Heart right ventricle (tissue), 16 donors: ENCODE data around the gene ZFAND6. TPM values are rescaled to one million over a fixed set of nuclear protein-coding genes. Genes with fewer than 3 reads are reported as not detected.

Experiments
- ATAC-seq, 8 donors: fragments of 200-7000 bp; cut with Tn5 transposase; one replicate each; pipeline ENCODE4 v1.9.1; 2020; ENCODE audit warnings: mild to moderate bottlenecking in 8 of 8, moderate library complexity in 8 of 8, moderate number of reproducible peaks in 1 of 8
- DNase-seq, 2 donors: peaks; one replicate each; pipeline ENCODE4 v3.0.0-alpha.2; 2020
- H3K27ac ChIP-seq, 10 donors: fragments of 200-600 bp; sonication (generic) in 2 of 10; one replicate each; pipeline versions ENCODE4 v1.5.0 to v1.8.0; 2020 to 2022; ENCODE audit warnings: mild to moderate bottlenecking in 3 of 10
- H3K27me3 ChIP-seq, 7 donors: fragments of 200-600 bp; one replicate each; pipeline ENCODE4 v1.8.0; 2021 to 2022; ENCODE audit warnings: mild to moderate bottlenecking in 2 of 7
- H3K36me3 ChIP-seq, 9 donors: fragments of 200-600 bp; sonication (generic) in 1 of 9; one replicate each; pipeline versions ENCODE4 v1.5.0 to v1.8.0; 2020 to 2022; ENCODE audit warnings: mild to moderate bottlenecking in 2 of 9
- H3K4me1 ChIP-seq, 9 donors: fragments of 200-600 bp; sonication (generic) in 1 of 9; one replicate each; pipeline versions ENCODE4 v1.5.0 to v1.8.0; 2020 to 2022; ENCODE audit warnings: mild to moderate bottlenecking in 4 of 9
- H3K4me3 ChIP-seq, 10 donors: fragments of 200-600 bp; sonication (generic) in 2 of 10; one replicate each; pipeline versions ENCODE4 v1.5.0 to v1.8.0; 2020 to 2022; ENCODE audit warnings: mild to moderate bottlenecking in 7 of 10, moderate library complexity in 2 of 10
- H3K9me3 ChIP-seq, 11 donors: fragments of 200-600 bp in 10 of 11; sonication (generic) in 2 of 11; one replicate each; pipeline versions ENCODE4 v1.5.0 to v1.8.0; 2013 to 2022; ENCODE audit warnings: mild to moderate bottlenecking in 2 of 11, control low read depth in 1 of 11, moderate library complexity in 1 of 11
- WGBS, 2 donors: extraction: QIAGEN DNeasy Blood & Tissue Kit; methylation state at CpG; one replicate each; pipeline ENCODE4 v1.1.7; 2013; ENCODE audit warnings: inconsistent platforms in 1 of 2; 5-methylcytosine and 5-hydroxymethylcytosine counted together
- intact Hi-C, 10 donors: fragments of 100-400 bp; cut with DNase I; formaldehyde crosslinking; loops; one replicate each; pipeline versions ENCODE4 v1.11.1 to v1.14.2; 2022
- polyA plus RNA-seq, 2 donors: library from polyadenylated mRNA; stranded (reverse); fragments of 200-250 nt; gene quantifications; one replicate each; pipeline ENCODE4 v1.2.3, GENCODE V29; 2013
- total RNA-seq, 10 donors: library from RNA; stranded (reverse); fragmentation: NEBNext Ultra II Directional in 3 of 10; extraction: Animal tissue kit (Norgen Biotek cat#: 25700) in 3 of 10; gene quantifications; one replicate each; pipeline versions ENCODE4 v1.2.1 to v1.2.4, GENCODE V29; 2021 to 2023
- TF ChIP-seq, protein P1 (sequence below), 9 donors: fragments of 200-600 bp; sonication (generic) in 2 of 9; IDR thresholded peaks; one replicate each; pipeline versions ENCODE4 v1.5.0 to v1.8.0; 2021 to 2022; ENCODE audit warnings: antibody characterized with exemption in 9 of 9, mild to moderate bottlenecking in 5 of 9, moderate library complexity in 1 of 9
- donor health status: Arrhythmogenic right ventricular cardiomyopathy.
- donor health status: ischemic (EF 13 %, LVEDD 7.1; RV severe dilation, severe dysfunction).
- donor health status: healthy with polysubstance abuse.
- donor health status: DM: no; HTN: yes; CAD: no.
- donor health status: DM: no; HTN: no; CAD: no.
- donor health status: ischemic (EF 25% LVEDD 6.9; RV normal size, moderate dysfunction).
- donor health status: ischemic (EF 25% LVEDD 5.7; RV mildly dilated, moderate dysfunction).
- donor health status: healthy.
- donor health status: DM: yes; HTN: yes; CAD: no.
- donor health status: Ischemic cardiomyopathy.
- donor health status: ischemic (EF 35%, LVEDD 5.7; RV mildly dilated, moderate dysfunction).
- donor health status: nonischemic (EF 11% LVEDD 7.7; RV severe dilation, severe dysfunction).
- donor health status: DM: yes; HTN: yes; CAD: no.
- donor health status: PGD.
- donor health status: ischemic (EF 29% LVEDD 5.4; RV normal size, mild dysfunction).
- donor health status: nonischemic (EF 23%, LVEDD 6.1; RV moderate dilation, normal function).

Gene ZFAND6
- total and polyA plus RNA-seq, 12 donors, result 34.5 to 89.5 (median 72.7) TPM

DNA sequence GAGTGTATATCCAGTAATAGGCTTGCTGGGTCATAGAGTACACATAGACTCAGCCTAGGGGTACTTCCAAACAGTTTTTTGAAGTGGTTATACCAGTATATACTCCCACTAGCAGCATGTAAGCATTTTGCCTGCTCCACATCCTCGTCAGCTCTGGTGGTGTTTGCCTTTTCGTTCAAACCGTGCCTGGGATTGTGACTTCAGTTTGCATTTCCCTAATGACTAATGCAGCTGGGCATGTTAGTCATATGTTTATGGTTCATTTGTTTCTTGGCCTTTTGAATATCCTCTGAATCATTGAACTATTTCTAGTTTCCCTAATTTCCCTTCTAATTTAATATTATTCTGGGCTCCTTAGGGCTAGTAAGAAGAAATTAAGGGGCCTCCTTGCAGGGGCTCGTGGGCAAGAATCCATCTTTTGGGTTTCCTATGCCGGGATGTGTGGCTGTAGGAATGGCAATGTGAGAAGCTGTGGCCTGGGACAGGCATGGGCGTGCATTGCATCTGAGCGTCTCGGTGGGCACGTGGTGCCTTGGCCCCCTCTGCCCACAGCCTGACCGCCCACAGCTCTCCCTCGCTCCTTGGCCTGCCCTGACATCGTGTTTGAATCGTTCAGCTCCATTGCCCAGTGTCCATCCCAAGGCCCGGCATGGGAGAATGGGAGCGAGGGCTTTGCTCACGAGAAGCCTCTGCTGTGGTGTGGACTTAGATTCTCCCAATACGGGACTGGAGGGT, 119.7 kb downstream of the ZFAND6 start:
- no peak for DNase-seq
- Histone ChIP-seq H3K4me3 (no peak overlapping the region), H3K27me3 (no peaks in the 10 kb centered on the region), H3K9me3 (no peaks in the 10 kb centered on the region), H3K4me1 (peaks cover 0 to 26% (median 12%) of the 10 kb centered on the region in 9 donors), H3K36me3 (peaks cover 0 to 58% (median 0%) of the 10 kb centered on the region in 9 donors), H3K27ac (no peak overlapping the region)
- TF ChIP-seq, protein P1, sequence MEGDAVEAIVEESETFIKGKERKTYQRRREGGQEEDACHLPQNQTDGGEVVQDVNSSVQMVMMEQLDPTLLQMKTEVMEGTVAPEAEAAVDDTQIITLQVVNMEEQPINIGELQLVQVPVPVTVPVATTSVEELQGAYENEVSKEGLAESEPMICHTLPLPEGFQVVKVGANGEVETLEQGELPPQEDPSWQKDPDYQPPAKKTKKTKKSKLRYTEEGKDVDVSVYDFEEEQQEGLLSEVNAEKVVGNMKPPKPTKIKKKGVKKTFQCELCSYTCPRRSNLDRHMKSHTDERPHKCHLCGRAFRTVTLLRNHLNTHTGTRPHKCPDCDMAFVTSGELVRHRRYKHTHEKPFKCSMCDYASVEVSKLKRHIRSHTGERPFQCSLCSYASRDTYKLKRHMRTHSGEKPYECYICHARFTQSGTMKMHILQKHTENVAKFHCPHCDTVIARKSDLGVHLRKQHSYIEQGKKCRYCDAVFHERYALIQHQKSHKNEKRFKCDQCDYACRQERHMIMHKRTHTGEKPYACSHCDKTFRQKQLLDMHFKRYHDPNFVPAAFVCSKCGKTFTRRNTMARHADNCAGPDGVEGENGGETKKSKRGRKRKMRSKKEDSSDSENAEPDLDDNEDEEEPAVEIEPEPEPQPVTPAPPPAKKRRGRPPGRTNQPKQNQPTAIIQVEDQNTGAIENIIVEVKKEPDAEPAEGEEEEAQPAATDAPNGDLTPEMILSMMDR (IDR thresholded peaks at IDR 0.05), result no peak
- ATAC-seq, result no peak
- 87 to 89% methylated on average over 17 of the region's 17 CpGs for WGBS, 2 donors
- intact Hi-C loops, result loop anchor here in 4 of 10 donors (10.0 kb wide), 3 partner anchors 184 to 794 kb away; partner anchors contain the start of gene MTHFS (in 3 of the 4)

DNA sequence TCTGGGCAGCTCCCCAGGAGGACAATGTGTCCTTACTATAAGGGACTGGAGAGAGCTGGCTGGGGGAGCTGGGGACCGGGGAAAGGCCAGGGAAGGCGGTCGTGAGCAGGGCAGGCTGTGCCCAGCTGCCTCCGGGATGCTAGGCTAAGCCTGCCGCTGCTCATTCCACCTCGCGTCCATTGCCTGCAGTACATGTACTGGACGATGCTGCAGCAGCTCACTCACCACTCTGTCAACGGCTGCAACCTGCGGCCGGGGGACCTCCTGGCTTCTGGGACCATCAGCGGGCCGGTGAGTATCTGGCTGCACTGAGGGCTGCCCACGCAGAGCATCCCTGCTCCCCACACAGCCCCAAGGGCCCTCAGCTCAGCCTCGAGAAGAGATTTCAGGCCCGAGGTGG, 120.5 kb downstream of the ZFAND6 start:
- Histone ChIP-seq H3K27me3 (no peaks in the 10 kb centered on the region), H3K36me3 (peaks cover 0 to 65% (median 0%) of the 10 kb centered on the region in 9 donors), H3K4me1 (peaks cover 0 to 23% (median 12%) of the 10 kb centered on the region in 9 donors), H3K4me3 (no peak overlapping the region), H3K27ac (no peak overlapping the region), H3K9me3 (no peaks in the 10 kb centered on the region)
- ATAC-seq (no peak), DNase-seq (no peak)
- TF ChIP-seq, protein P1 (IDR thresholded peaks at IDR 0.05), result no peak
- intact Hi-C loops, result loop anchor here in 4 of 10 donors (10.0 kb wide), 3 partner anchors 185 to 795 kb away; partner anchors contain the start of gene MTHFS (in 3 of the 4)
- 82 to 91% methylated on average over 16 of the region's 16 CpGs for WGBS, 2 donors

DNA sequence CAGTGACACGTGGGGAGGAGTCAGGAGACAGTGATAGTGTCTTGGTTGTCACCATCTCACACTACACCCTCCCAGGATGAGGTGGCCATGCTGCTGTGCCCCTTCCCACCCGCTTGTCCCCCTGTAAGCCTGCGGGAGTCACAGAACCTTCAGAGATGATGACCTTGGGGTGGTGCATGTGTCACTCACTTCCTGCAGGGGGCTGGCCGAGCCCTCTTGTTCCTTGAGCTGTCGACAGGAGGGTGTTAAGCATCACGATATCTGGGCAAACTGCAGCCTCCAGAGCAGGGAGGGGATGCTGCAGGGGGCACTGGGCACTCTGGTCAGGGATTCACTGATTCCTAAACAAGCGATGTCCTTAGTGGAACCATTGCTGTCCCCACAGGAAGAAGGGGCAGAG, 121.0 kb downstream of the ZFAND6 start:
- DNase-seq (no peak), ATAC-seq (peak in 1 of 8 donors; percentile 10)
- Histone ChIP-seq H3K36me3 (peaks cover 0 to 66% (median 0%) of the 10 kb centered on the region in 9 donors), H3K27me3 (no peaks in the 10 kb centered on the region), H3K4me1 (peaks cover 0 to 23% (median 12%) of the 10 kb centered on the region in 9 donors), H3K9me3 (no peaks in the 10 kb centered on the region), H3K4me3 (no peak overlapping the region), H3K27ac (no peak overlapping the region)
- TF ChIP-seq, protein P1 (IDR thresholded peaks at IDR 0.05), result no peak
- intact Hi-C loops, result no loop called here
- WGBS, 2 donors, result 74 to 80% methylated on average over 7 of the region's 7 CpGs

DNA sequence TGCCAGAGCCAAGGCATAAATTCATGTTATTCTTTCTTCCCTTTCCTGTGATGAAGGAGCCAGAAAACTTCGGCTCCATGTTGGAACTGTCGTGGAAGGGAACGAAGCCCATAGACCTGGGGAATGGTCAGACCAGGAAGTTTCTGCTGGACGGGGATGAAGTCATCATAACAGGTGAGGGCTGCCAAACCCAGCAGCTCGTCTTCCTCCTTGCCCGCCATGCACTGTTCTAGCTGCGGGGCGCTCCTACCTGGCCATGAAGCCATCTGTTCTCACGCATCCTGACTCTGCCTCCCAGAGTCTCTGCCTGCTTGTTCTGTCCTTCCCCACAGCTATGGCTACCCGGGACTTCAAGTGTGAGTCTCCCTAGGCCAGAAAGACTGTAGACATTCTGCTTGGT, 121.5 kb downstream of the ZFAND6 start:
- H3K4me1 ChIP-seq, result peaks cover 0 to 23% (median 12%) of the 10 kb centered on the region in 9 donors
- DNase-seq, result no peak
- no peak overlapping the region for H3K4me3 ChIP-seq
- ATAC-seq, result no peak
- intact Hi-C loops, result no loop called here
- WGBS, 2 donors, result 93 to 96% methylated on average over 10 of the region's 10 CpGs
- H3K36me3 ChIP-seq, result peaks cover 0 to 70% (median 0%) of the 10 kb centered on the region in 9 donors
- H3K27me3 ChIP-seq, result no peaks in the 10 kb centered on the region
- no peak overlapping the region for H3K27ac ChIP-seq
- no peaks in the 10 kb centered on the region for H3K9me3 ChIP-seq
- TF ChIP-seq, protein P1 (IDR thresholded peaks at IDR 0.05), result no peak
